ENCODE results near the gene TBKBP1. TPM values are rescaled to one million over a fixed set of nuclear protein-coding genes. Genes with fewer than 3 reads are reported as not detected.

Gene TBKBP1
- total and polyA plus RNA-seq, 2 of the 4 experiments (the other 2 are of a cell fraction): 3.4 to 8.5 TPM

DNA sequence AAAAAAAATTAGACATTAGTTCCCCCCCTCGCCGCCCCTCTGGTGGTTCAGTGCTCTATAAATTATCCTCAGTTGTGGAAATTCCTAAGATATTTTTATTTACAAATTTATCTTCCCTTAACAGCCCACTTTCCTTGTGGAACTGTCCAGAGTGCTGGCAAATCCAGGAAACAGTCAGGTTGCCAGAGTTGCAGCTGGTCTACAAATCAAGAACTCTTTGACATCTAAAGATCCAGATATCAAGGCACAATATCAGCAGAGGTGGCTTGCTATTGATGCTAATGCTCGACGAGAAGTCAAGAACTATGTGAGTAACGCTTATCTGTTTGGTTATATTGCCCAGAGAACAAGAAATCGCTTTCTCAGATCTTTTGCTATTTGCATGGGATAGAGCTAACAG lies 41.4 kb upstream of the TBKBP1 start:
- DNase-seq (peak; percentile 13), ATAC-seq (ENCODE audit: low read depth) (no peak)
- Histone ChIP-seq H3K36me3 (ENCODE audit: control insufficient read depth, insufficient read depth, low read length) (peaks cover 40% of the 10 kb centered on the region), H2BK20ac (ENCODE audit: low read depth, low read length) (no peak overlapping the region), H3K4me2 (ENCODE audit: low read depth, low read length) (no peak overlapping the region), H4K5ac (ENCODE audit: low read depth, low read length) (no peak overlapping the region), H3K4me1 (ENCODE audit: control insufficient read depth, insufficient read depth, low read length) (peaks cover 5% of the 10 kb centered on the region; the same call in 1 of the 2 replicates), H2BK120ac (ENCODE audit: low read depth, low read length) (no peak overlapping the region), H4K20me1 (ENCODE audit: insufficient read depth, low read length) (peaks cover 59% of the 10 kb centered on the region), H3K9ac (ENCODE audit: low read depth, low read length) (no peak overlapping the region), H3K9me3 (ENCODE audit: control insufficient read depth, insufficient read depth, low read length) (no peaks in the 10 kb centered on the region), H2AK9ac (replicated peaks; ENCODE audit: low read depth, low read length, poor library complexity) (no peak overlapping the region), H3K79me1 (ENCODE audit: low read depth in 1 of 2, low read length in 2 of 2) (peaks cover 24 to 69% of the 10 kb centered on the region in 2 experiments), H2BK15ac (ENCODE audit: low read depth, low read length) (no peak overlapping the region), H2AFZ (replicated peaks; ENCODE audit: low read length, poor library complexity) (no peak overlapping the region), H2AK5ac (ENCODE audit: low read depth, low read length) (no peak overlapping the region), H3K9me1 (ENCODE audit: insufficient read depth, low read length) (peaks cover 11% of the 10 kb centered on the region), H3K4me3 (ENCODE audit: insufficient read depth, low read depth, low read length) (no peak overlapping the region), H3K27ac (ENCODE audit: insufficient read depth, low read length) (no peak overlapping the region), H4K8ac (ENCODE audit: low read depth in 2 of 2, low read length in 2 of 2) (no peak overlapping the region), H4K91ac (ENCODE audit: insufficient read depth, low read depth, low read length) (no peak overlapping the region), H3K23ac (ENCODE audit: low read depth, low read length) (no peak overlapping the region), H3K14ac (replicated peaks; ENCODE audit: low read depth, low read length) (no peak overlapping the region), H2BK5ac (ENCODE audit: low read depth, low read length, poor library complexity, severe bottlenecking) (no peak overlapping the region), H3K4ac (ENCODE audit: low read depth, low read length) (no peak overlapping the region), H3K18ac (ENCODE audit: low read depth, low read length) (no peak overlapping the region), H3K27me3 (ENCODE audit: control insufficient read depth, insufficient read depth, low read length) (no peaks in the 10 kb centered on the region), H3K56ac (ENCODE audit: extremely low read depth, insufficient read depth, low read length) (no peak overlapping the region)
- dilution Hi-C loops (cut with HindIII; ENCODE audit: low sequenced_read_pairs, unreplicated experiment): no loop called here
- TF ChIP-seq MAZ (IDR thresholded peaks at IDR 0.05; ENCODE audit: borderline replicate concordance, low read depth, low read length) (no peak), CHD1 (IDR thresholded peaks at IDR 0.05; ENCODE audit: low read depth, low read length) (no peak), RFX5 (IDR thresholded peaks at IDR 0.05; ENCODE audit: low read depth, low read length) (no peak), FOS (IDR thresholded peaks at IDR 0.05; ENCODE audit: low read depth, low read length) (no peak), BHLHE40 (IDR thresholded peaks at IDR 0.05; ENCODE audit: low read depth, low read length) (no peak), SMC3 (IDR thresholded peaks at IDR 0.05; ENCODE audit: low read depth, low read length) (no peak), RCOR1 (IDR thresholded peaks at IDR 0.05; ENCODE audit: insufficient replicate concordance, low read length) (no peak), MAFK (IDR thresholded peaks at IDR 0.05; ENCODE audit: low read depth, low read length) (no peak), POLR2A (IDR thresholded peaks at IDR 0.05; ENCODE audit: low read depth, low read length) (no peak), NFE2L2 (IDR thresholded peaks at IDR 0.05; ENCODE audit: low read depth, low read length) (no peak), RAD21 (IDR thresholded peaks at IDR 0.05; ENCODE audit: low read length) (no peak), CEBPB (IDR thresholded peaks at IDR 0.05; ENCODE audit: low read depth, low read length) (no peak)
- TF ChIP-seq, protein P1, sequence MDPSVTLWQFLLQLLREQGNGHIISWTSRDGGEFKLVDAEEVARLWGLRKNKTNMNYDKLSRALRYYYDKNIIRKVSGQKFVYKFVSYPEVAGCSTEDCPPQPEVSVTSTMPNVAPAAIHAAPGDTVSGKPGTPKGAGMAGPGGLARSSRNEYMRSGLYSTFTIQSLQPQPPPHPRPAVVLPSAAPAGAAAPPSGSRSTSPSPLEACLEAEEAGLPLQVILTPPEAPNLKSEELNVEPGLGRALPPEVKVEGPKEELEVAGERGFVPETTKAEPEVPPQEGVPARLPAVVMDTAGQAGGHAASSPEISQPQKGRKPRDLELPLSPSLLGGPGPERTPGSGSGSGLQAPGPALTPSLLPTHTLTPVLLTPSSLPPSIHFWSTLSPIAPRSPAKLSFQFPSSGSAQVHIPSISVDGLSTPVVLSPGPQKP (IDR thresholded peaks at IDR 0.05; ENCODE audit: borderline replicate concordance, low read depth, low read length): no peak
- TF ChIP-seq, protein P2, sequence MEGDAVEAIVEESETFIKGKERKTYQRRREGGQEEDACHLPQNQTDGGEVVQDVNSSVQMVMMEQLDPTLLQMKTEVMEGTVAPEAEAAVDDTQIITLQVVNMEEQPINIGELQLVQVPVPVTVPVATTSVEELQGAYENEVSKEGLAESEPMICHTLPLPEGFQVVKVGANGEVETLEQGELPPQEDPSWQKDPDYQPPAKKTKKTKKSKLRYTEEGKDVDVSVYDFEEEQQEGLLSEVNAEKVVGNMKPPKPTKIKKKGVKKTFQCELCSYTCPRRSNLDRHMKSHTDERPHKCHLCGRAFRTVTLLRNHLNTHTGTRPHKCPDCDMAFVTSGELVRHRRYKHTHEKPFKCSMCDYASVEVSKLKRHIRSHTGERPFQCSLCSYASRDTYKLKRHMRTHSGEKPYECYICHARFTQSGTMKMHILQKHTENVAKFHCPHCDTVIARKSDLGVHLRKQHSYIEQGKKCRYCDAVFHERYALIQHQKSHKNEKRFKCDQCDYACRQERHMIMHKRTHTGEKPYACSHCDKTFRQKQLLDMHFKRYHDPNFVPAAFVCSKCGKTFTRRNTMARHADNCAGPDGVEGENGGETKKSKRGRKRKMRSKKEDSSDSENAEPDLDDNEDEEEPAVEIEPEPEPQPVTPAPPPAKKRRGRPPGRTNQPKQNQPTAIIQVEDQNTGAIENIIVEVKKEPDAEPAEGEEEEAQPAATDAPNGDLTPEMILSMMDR (conservative IDR thresholded peaks at IDR 0.05; ENCODE audit: low read depth, low read length): no peak
- TF ChIP-seq, protein P3, sequence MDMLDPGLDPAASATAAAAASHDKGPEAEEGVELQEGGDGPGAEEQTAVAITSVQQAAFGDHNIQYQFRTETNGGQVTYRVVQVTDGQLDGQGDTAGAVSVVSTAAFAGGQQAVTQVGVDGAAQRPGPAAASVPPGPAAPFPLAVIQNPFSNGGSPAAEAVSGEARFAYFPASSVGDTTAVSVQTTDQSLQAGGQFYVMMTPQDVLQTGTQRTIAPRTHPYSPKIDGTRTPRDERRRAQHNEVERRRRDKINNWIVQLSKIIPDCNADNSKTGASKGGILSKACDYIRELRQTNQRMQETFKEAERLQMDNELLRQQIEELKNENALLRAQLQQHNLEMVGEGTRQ (IDR thresholded peaks at IDR 0.05; ENCODE audit: low read depth, low read length): no peak
- CTCF ChIA-PET: no interaction called here
- intact Hi-C loops (cut with micrococcal nuclease): loop anchor here (5.0 kb wide), 1 partner anchor 145 kb away; no protein-coding TSS in a partner anchor
- POLR2A ChIA-PET (ENCODE audit: unreplicated experiment): interaction anchor here (0.5 kb wide), 1 partner anchor 292 kb away, joined by 4 read pairs; no protein-coding TSS in a partner anchor
- no CpG with 5 or more reads among the region's 6 CpGs for WGBS, 2 experiments (ENCODE audit: extremely low coverage in 2 of 2, insufficient read length in 1 of 2)
- in situ Hi-C loops (cut with MboI; ENCODE audit: low sequenced_read_pairs): loop anchor here (10.0 kb wide), 1 partner anchor 508 kb away; no protein-coding TSS in a partner anchor
- BruUV-seq (replicated peaks): no TSS peak

Data from IMR-90 (cell line).